NCI-H1694 treated with DMSO at 0.1 percent for 48 hours (cell line): ENCODE data around the gene DEUP1.

ENCODE experiments used
- DNase-seq: peaks from one replicate; lab custom pipeline; 2025; lab: John Stamatoyannopoulos, UW

The DEUP1 gene

GRCh38 chr11:93478841-93479240 lies 148.3 kb downstream of the DEUP1 start:
- no peak for DNase-seq

DNA sequence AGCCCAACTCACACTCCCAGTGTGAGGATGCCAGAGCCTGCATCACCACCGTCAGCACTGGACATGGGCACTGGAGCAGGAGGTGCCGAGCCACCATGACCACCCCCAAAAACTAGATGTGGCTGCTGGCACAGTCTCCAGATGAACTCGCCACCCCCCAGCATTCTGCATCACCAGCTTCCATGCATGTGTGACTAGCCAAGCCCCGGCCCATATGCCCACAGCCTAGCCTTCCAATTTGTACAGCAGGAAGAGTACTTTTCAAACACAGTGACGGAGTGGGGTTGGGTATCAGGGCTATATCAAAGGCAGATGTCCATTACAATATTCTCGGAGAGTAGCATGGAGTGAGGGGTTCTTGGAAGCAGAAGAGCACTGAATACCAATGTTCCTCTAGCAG lies 149.7 kb downstream of the DEUP1 start:
- no peak for DNase-seq

DNA sequence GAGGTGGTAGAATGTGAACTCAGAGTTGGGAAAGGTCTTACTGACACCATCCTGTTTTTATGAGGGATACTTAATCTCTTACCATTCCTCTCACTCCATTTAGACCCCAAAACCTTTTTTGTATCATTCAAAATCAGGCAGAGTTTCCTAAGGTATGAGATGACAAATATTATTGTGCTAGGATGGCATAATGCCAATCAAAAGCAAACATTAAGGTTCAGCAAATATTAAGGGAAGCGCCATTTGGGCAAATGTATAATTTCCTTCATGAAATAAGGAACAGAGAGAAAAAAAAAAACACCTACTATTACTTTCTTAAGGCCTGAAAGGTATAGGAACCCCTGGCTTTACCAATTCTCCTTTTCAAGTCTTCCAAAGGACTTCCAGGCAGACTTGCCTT lies 150.2 kb downstream of the DEUP1 start:
- no peak for DNase-seq

DNA sequence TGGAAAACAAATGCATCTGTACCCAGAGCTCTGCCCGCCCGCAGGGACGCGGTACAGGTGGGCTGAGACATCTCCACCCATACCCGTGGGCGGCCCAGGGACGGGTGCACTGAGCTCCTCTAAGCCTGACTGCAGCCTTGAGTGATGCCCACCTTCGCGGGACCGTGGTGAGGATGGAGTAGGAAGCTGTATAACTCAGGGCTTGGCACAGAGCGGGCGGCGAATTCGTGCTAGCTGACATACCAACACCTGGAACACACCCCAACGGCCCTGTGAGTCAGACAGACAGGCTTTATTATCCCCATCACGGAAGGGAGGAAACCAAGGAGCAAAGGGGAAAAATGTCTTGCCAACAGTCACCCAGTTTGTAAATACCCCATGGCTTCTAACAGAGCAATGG lies 150.7 kb downstream of the DEUP1 start:
- no peak for DNase-seq

DNA sequence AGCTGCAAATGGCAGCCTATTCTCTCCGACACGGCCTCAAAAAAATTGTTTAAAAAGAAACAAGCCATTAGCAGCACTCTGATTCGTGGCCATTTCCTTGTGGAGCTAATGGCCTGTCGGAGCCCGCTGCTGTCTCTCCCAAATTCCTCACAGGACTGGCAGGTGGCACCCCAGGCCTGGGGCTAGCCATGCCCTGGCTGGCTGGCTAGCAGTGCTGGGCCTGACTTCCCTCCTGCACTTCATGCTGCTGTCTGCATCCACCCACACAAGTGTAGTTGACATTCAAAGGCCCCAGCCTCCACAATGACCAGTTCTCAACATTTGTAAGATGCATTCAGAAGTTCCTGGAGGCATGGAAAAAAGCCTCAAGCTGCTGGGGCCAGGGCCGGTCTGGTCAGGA lies 151.2 kb downstream of the DEUP1 start:
- no peak for DNase-seq

- no peak for DNase-seq
Observed at GRCh38 chr11:93482556-93482955, 152.0 kb downstream of the DEUP1 start.

DNA sequence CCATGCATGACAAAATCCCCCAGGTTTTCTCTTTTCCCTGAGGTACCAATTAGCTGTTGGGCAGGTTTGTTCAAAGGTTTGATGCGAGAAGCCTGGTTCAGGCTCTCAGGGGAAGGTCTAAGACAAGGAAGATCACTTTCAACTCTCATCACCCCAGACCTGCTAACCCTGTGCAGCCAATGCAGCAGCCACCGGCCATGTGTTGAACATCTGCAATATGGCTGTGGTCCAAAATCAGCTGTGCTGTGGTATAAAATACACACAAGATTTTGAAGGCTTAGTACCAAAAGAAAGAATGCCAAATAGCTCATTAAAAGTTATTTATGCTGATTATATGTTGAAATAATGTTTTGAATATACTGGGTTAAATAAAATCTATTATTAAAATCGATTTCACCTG lies 154.2 kb downstream of the DEUP1 start:
- no peak for DNase-seq

DNA sequence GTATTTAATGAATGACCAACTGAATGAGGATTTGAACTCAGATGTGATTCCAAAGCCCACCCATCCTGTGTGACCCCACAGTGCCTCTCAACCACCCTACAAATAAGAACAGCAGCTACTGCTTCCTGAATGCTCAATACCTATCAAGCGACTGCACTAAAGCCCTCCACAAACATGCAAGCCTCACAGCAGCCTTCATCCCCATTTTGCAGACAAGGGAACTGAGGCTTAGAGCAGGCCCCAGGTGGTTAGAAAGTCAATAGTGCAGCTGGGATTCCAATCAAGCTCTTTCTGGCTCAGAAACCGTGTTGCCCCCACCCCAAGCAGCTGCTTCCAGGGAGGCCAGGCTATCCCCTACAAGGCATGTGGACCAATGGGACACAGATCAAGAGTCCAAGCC lies 155.4 kb downstream of the DEUP1 start:
- no peak for DNase-seq

DNA sequence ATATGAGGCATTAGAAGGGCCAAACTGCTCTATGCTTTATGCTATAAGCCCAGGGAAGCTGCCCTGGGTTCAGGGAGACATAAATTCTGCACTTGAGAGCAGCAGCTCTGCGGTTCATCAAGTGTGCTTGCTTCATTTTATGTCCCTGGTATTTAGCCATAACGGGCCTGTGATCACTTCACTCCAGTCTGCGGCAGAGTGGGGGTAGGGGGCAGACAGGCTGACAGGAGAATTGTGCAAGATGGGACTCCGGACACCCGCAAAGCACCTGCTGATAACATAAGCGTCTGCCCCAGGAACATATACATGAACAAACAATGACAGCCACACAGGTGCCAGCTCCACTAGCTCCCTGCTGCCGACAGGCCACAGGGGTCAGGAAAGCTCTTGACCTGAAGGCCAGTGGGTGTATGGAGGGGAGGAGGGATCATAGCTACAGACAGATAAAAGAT lies 156.5 kb downstream of the DEUP1 start:
- no peak for DNase-seq
